Fibroblast of skin of abdomen (primary cell): Measurements from ENCODE around the gene ECEL1.
"Not testable (repeated sequence)": the region's sequence is repeated elsewhere in the genome, so short reads cannot be mapped to it uniquely, and the experiment has no call there.

Experiments used
- DNase-seq: peaks from one replicate; pipeline ENCODE4 v3.0.0-alpha.2; 2013

Gene ECEL1

GRCh38 chr2:232441147-232441651, 46.4 kb downstream of the ECEL1 start:
- no peak for DNase-seq

GRCh38 chr2:232440220-232441018, 47.2 kb downstream of the ECEL1 start:
- peak; percentile 49 for DNase-seq

GRCh38 chr2:232439758-232440135, 47.9 kb downstream of the ECEL1 start:
- no peak for DNase-seq

GRCh38 chr2:232438951-232439757, 48.5 kb downstream of the ECEL1 start:
- DNase-seq, result no peak

GRCh38 chr2:232438091-232438490, 49.5 kb downstream of the ECEL1 start:
- no peak for DNase-seq

GRCh38 chr2:232437195-232437571, 50.5 kb downstream of the ECEL1 start:
- no peak for DNase-seq

GRCh38 chr2:232436381-232437194, 51.0 kb downstream of the ECEL1 start:
- no peak for DNase-seq

- DNase-seq, result no peak
These were observed 51.8 kb downstream of the ECEL1 start for GRCh38 chr2:232435805-232436204.

GRCh38 chr2:232435375-232435648, 52.3 kb downstream of the ECEL1 start:
- no peak for DNase-seq

GRCh38 chr2:232434563-232435374, 52.9 kb downstream of the ECEL1 start:
- DNase-seq, result no peak

GRCh38 chr2:232434091-232434490, 53.5 kb downstream of the ECEL1 start:
- DNase-seq, result no peak

GRCh38 chr2:232433622-232434021, 54.0 kb downstream of the ECEL1 start:
- not testable (repeated sequence) for DNase-seq

- no peak for DNase-seq
These were observed 54.9 kb downstream of the ECEL1 start for GRCh38 chr2:232432598-232433184.

- DNase-seq, result no peak
These were observed 55.7 kb downstream of the ECEL1 start for GRCh38 chr2:232431705-232432590.
